BE2C (cell line): Measurements from ENCODE around the gene WBP2.
A peak's percentile ranks its signal among the peaks of the same experiment; 100 is the strongest.

Source experiments
- DNase-seq: peaks from one replicate; pipeline ENCODE4 v3.0.0-alpha.2; 2020
- H3K27me3 ChIP-seq: fragments of 250-450 bp; sonication (Bioruptor Pico); 2 replicates; pipeline ENCODE4 v1.5.1; 2020; ENCODE audit warnings: mild to moderate bottlenecking
- H3K36me3 ChIP-seq: fragments of 250-450 bp; sonication (Bioruptor Pico); 2 replicates; pipeline ENCODE4 v1.5.1; 2020; ENCODE audit warnings: mild to moderate bottlenecking
- H3K4me1 ChIP-seq: fragments of 250-450 bp; sonication (Bioruptor Pico); 2 replicates; pipeline ENCODE4 v1.5.1; 2020
- H3K4me3 ChIP-seq: 2 replicates; pipeline ENCODE4 v1.5.1; 2011; ENCODE audit warnings: low read depth, low read length
- H3K9me3 ChIP-seq: fragments of 250-450 bp; sonication (Bioruptor Pico); 2 replicates; pipeline ENCODE4 v1.5.1; 2020
- TF ChIP-seq, protein P1 (sequence below): IDR thresholded peaks from 2 replicates; pipeline ENCODE4 v1.5.1; 2012; ENCODE audit warnings: mild to moderate bottlenecking, low read depth, low read length

Gene WBP2

DNA sequence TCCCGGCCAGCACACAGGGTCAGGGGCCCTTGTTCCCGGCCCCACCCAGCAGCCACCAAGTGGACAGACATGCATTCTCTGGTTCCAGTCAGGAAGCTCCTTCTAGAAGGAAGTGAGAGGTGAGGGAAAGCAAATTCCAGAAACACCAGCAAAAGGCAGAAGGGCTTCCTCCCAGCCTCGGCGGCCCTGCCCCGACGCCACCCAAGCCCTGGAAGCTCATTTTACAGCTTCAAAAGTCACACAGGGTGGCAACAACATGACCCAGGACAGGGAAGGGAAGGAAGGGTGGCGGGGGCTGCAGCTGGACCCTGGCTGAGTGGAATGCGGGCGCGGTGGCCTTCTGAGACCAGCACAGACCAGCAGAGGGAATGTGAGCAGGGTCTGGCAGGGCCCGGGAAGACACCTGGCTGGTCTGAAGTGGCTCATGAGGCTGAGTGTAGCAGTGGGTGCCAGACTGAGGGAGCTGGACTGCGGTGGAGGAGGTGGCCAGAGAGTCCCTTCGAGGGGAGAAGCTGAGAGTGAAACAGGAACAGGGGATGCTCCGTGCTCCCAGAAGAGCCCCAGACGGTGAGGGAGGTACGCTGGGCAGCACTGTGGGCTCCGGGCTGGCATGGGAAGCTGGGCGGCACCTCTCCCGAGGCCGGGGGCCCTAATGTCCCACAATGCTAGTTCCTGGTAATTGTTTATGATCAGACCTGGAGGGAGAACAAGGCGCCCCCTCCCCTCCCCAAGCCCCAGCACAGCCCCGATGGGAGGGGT, 9.0 kb downstream of the WBP2 start:
- DNase-seq: no peak
- H3K27me3 ChIP-seq: no peaks in the 10 kb centered on the region
- H3K9me3 ChIP-seq: no peaks in the 10 kb centered on the region
- TF ChIP-seq, protein P1, sequence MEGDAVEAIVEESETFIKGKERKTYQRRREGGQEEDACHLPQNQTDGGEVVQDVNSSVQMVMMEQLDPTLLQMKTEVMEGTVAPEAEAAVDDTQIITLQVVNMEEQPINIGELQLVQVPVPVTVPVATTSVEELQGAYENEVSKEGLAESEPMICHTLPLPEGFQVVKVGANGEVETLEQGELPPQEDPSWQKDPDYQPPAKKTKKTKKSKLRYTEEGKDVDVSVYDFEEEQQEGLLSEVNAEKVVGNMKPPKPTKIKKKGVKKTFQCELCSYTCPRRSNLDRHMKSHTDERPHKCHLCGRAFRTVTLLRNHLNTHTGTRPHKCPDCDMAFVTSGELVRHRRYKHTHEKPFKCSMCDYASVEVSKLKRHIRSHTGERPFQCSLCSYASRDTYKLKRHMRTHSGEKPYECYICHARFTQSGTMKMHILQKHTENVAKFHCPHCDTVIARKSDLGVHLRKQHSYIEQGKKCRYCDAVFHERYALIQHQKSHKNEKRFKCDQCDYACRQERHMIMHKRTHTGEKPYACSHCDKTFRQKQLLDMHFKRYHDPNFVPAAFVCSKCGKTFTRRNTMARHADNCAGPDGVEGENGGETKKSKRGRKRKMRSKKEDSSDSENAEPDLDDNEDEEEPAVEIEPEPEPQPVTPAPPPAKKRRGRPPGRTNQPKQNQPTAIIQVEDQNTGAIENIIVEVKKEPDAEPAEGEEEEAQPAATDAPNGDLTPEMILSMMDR: no peak
- H3K36me3 ChIP-seq: peaks cover 15% of the 10 kb centered on the region
- H3K4me1 ChIP-seq: peaks cover 15% of the 10 kb centered on the region
- H3K4me3 ChIP-seq: no peak overlapping the region

DNA sequence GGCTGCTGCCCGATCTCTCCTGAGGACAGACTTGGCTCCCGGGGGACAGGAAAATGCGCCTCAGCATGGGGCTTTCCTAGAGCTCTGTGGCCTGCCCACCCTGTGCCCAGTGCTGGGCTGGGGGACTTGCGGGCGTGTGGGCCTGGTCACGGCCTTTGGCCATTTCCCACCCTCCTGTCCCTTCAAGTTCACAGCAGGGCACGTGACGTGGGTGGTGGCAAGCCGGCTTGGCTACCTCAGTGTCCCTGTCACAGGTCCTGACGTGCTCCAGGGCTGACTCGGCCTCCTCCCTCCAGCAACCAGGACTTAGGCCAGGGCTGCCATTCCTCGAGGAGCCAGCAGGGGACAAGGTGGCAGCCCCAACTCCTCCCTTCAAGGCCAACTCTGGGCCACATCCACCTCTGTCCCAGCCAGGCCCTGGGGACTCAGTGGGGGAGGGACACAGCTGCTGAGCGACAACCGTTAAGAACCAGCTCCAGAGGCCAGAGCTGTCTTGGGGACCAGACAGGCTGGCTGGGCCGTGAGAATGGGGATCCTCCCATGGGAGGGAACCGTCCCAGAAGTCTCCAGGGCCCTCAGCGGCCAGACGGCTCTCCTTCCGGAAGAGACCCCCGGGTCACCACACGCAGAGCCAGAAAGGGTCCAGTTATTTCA, 9.9 kb downstream of the WBP2 start:
- Histone ChIP-seq H3K27me3 (no peaks in the 10 kb centered on the region), H3K4me3 (no peak overlapping the region), H3K36me3 (peaks cover 15% of the 10 kb centered on the region), H3K9me3 (no peaks in the 10 kb centered on the region), H3K4me1 (peaks cover 15% of the 10 kb centered on the region)
- TF ChIP-seq, protein P1: peak; percentile 79
- DNase-seq: peak; percentile 94

DNA sequence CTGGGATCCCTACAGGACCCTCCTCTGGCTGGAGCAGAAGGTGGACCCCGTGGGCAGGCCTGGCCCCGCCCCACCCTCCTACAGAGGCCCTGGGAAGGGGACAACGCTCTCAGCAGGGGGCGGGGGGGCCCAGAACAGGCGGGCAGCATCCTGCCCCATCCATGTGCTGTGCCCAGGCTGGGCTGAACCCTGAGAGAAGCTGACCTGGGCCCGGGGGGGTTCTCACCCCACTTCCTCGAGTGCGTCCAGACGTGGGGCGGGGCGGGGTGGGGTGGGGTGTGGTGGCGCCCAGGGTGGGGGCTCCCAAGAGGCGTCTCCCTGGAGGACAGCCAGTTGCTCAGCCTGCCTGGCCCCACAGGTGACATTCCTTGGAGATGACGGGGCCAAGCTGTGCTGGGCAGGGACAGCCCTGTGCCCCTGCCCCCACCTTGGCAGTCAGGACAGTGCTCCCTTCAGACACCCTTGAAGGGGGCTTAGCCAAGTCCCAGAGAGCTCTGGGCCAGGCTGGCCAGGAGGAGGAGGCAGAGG, 10.5 kb downstream of the WBP2 start:
- DNase-seq: no peak
- H3K4me1 ChIP-seq: peaks cover 15% of the 10 kb centered on the region
- H3K27me3 ChIP-seq: no peaks in the 10 kb centered on the region
- H3K4me3 ChIP-seq: no peak overlapping the region
- H3K9me3 ChIP-seq: no peaks in the 10 kb centered on the region
- TF ChIP-seq, protein P1: no peak
- H3K36me3 ChIP-seq: peaks cover 15% of the 10 kb centered on the region

DNA sequence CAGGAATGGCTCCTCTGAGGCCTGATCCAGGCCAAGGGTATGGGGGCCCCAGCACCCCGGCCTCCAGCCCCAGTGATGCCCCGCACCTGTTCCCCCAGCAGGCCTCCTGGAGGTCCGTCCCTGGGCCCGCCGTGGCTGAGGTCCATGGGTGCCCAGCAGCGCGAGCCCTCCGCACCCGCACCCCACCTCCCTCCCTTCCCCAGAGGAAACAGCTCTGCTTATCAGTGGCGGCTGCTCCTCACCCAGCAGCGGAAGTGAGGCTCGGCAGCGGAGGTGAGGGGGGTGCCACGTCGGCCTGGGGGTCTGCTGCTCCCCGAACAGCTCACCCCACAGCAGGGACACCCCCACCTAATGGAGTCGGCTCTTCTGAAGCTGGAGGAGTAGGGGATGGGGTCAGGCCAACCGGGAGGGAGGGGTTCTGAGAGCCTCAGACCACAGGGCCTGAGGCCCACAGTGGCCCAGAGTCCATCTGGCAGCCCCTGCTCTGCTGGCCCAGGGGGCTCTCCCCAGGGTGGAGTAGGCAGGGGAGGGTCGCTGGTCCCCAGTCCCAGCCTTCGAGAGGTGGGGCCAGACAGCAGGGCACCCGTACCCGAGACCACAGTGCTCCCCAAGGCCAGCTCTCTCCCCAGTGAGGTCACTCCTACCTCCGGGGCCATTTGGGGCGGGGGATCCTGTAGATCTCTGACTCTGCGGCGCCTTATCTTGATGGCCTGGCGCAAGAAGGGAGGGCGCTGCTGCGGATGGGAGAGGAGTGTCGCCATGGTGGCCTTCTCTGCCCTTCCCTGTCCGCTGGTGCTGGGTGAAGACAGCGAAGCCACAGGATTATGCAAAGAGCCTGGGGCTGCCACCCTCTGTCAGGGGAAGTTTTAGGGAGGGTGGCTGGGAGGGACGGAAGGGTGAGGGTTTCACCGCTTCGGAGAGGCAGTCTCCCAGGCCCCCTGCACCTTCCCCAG, 11.3 kb downstream of the WBP2 start, which contains the start of gene UNC13D:
Gene UNC13D (minus strand): TSS at position 828 of the 953 bp plus-strand sequence. CDS start 67 bp downstream, at position 761.
- TF ChIP-seq, protein P1: no peak
- H3K27me3 ChIP-seq: no peaks in the 10 kb centered on the region
- no peak within 1 kb of the TSS for H3K4me3 ChIP-seq
- peaks cover 15% of the 10 kb centered on the region for H3K4me1 ChIP-seq
- no peaks in the 10 kb centered on the region for H3K9me3 ChIP-seq
- DNase-seq: peak; percentile 7
- H3K36me3 ChIP-seq: peaks cover 15% of the 10 kb centered on the region

DNA sequence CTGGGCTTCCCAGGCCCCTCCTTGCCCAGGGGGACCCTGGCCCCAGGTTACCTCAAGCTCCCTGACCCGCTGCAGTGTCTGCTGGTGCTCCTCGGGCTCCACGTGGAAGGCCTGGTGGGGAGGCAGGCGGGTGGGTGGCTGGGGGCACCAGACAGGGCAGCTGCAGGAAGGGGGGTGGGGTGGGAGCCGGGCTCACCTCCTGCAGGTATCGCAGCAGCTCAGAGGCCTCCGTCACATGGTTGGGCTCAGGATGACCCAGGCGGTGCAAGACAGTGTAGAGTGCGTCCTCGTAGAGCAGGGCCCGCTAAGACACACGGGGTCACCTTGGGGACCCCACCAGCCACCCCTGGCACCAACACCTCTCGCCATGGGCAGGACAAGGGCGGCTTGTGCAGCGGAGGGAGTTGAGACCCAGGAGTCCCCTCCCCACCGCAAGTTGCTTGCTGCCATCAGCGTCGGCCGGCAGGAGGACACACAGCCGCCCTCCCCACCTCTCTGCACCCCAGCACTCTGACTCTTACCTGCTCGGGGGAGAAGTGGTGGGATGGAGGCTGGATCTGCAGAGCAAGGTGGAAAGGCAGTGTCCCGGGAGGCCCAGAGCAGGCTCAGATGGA, 12.1 kb downstream of the WBP2 start:
- Histone ChIP-seq H3K9me3 (no peaks in the 10 kb centered on the region), H3K27me3 (no peaks in the 10 kb centered on the region), H3K36me3 (peaks cover 12% of the 10 kb centered on the region), H3K4me3 (no peak overlapping the region), H3K4me1 (peaks cover 15% of the 10 kb centered on the region)
- no peak for DNase-seq
- TF ChIP-seq, protein P1: no peak
